GM23338 (cell line): ENCODE results near the gene MIEF2. TPM values are rescaled to one million over a fixed set of nuclear protein-coding genes. Genes with fewer than 3 reads are reported as not detected.

ENCODE experiments used
- ATAC-seq: fragments of 200-7000 bp; cut with Tn5 transposase; 3 replicates; pipeline ENCODE4 v1.9.1; 2020
- DNase-seq: peaks from one replicate; pipeline ENCODE4 v3.0.0-alpha.2; 2015; ENCODE audit warnings: low spot score
- H2AFZ ChIP-seq: fragments of 200-600 bp; sonication (generic); 2 replicates; pipeline ENCODE4 v1.8.0; 2016; ENCODE audit warnings: antibody characterized with exemption, mild to moderate bottlenecking, moderate library complexity
- H3F3A ChIP-seq: fragments of 200-600 bp; sonication (generic); replicated peaks from 2 replicates; pipeline ENCODE4 v1.8.0; 2017; ENCODE audit warnings: antibody characterized with exemption, mixed run types, low read depth
- H3K27ac ChIP-seq: fragments of 200-600 bp; sonication (generic); 2 replicates; pipeline ENCODE4 v1.6.1; 2016; ENCODE audit warnings: low read depth
- H3K27me3 ChIP-seq: fragments of 200-600 bp; sonication (generic); 2 replicates; pipeline ENCODE4 v1.8.0; 2016; ENCODE audit warnings: mild to moderate bottlenecking, mixed run types, moderate library complexity; ENCODE audit not compliant: insufficient read depth
- H3K36me3 ChIP-seq: fragments of 200-600 bp; sonication (generic); 2 replicates; pipeline ENCODE4 v1.8.0; 2016; ENCODE audit warnings: mild to moderate bottlenecking; ENCODE audit not compliant: insufficient read depth
- H3K4me1 ChIP-seq: fragments of 200-600 bp; sonication (generic); 2 replicates; pipeline ENCODE4 v1.8.0; 2016; ENCODE audit warnings: mild to moderate bottlenecking, moderate library complexity; ENCODE audit not compliant: insufficient read depth
- H3K4me2 ChIP-seq: fragments of 200-600 bp; sonication (generic); 2 replicates; pipeline ENCODE4 v1.7.1; 2017; ENCODE audit warnings: mixed run types
- H3K4me3 ChIP-seq: fragments of 200-600 bp; sonication (generic); 2 replicates; pipeline ENCODE4 v1.6.1; 2016; ENCODE audit warnings: mixed run types
- H3K79me2 ChIP-seq: fragments of 200-600 bp; sonication (generic); replicated peaks from 2 replicates; pipeline ENCODE4 v1.8.0; 2017; ENCODE audit warnings: mild to moderate bottlenecking; ENCODE audit not compliant: insufficient read depth
- H3K9me2 ChIP-seq: fragments of 200-600 bp; sonication (generic); 2 replicates; pipeline ENCODE4 v1.8.0; 2017; ENCODE audit not compliant: insufficient read depth
- H4K20me1 ChIP-seq: fragments of 200-600 bp; sonication (generic); replicated peaks from 2 replicates; pipeline ENCODE4 v1.8.0; 2017; ENCODE audit warnings: mild to moderate bottlenecking; ENCODE audit not compliant: insufficient read depth
- H3K27ac Mint-ChIP-seq: 2 replicates; pipeline ENCODE4 v1.8.0; 2020; ENCODE audit warnings: inconsistent platforms, mild to moderate bottlenecking, moderate library complexity, mixed read lengths
- H3K27me3 Mint-ChIP-seq: 3 replicates; pipeline ENCODE4 v1.8.0; 2022; ENCODE audit warnings: low read depth, mild to moderate bottlenecking, moderate library complexity, mixed read lengths, inconsistent platforms; ENCODE audit not compliant: insufficient read depth, poor library complexity
- H3K36me3 Mint-ChIP-seq: 3 replicates; pipeline ENCODE4 v1.8.0; 2021; ENCODE audit warnings: low read depth, mild to moderate bottlenecking, inconsistent platforms, moderate library complexity, mixed read lengths
- H3K4me1 Mint-ChIP-seq: 3 replicates; pipeline ENCODE4 v1.8.0; 2020; ENCODE audit warnings: mild to moderate bottlenecking, inconsistent platforms, mixed read lengths
- H3K4me3 Mint-ChIP-seq: 3 replicates; pipeline ENCODE4 v1.8.0; 2021; ENCODE audit warnings: moderate library complexity, mild to moderate bottlenecking, inconsistent platforms, mixed read lengths
- H3K9me3 Mint-ChIP-seq: 3 replicates; pipeline ENCODE4 v1.8.0; 2020; ENCODE audit warnings: moderate library complexity, mild to moderate bottlenecking, inconsistent platforms, mixed read lengths
- CREB1 ChIP-seq: fragments of 250-450 bp; sonication (Bioruptor Pico); IDR thresholded peaks from 2 replicates; pipeline ENCODE4 v1.5.0; 2020; ENCODE audit warnings: low read depth, mild to moderate bottlenecking, moderate library complexity
- CTCF ChIP-seq, 2 experiments: fragments of 200-600 bp in 1 of 2; sonication (generic) in 1 of 2; conservative IDR thresholded peaks; 2 replicates each; pipeline versions ENCODE4 v1.5.1 to v1.6.1; 2016 to 2017; ENCODE audit warnings: antibody characterized with exemption in 2 of 2, low read depth in 2 of 2, mild to moderate bottlenecking in 2 of 2, moderate library complexity in 1 of 2
- ETS1 ChIP-seq: IDR thresholded peaks from 2 replicates; pipeline ENCODE4 v1.6.1; 2016; ENCODE audit warnings: antibody characterized with exemption
- EZH2 ChIP-seq: fragments of 200-600 bp; sonication (generic); IDR thresholded peaks from one replicate; pipeline ENCODE4 v1.8.0; 2017; ENCODE audit warnings: antibody characterized with exemption, mild to moderate bottlenecking, low read depth; ENCODE audit not compliant: unreplicated experiment
- EZH2phosphoT487 ChIP-seq: fragments of 200-600 bp; sonication (generic); IDR thresholded peaks from one replicate; pipeline ENCODE4 v1.8.1; 2018; ENCODE audit warnings: antibody characterized with exemption; ENCODE audit not compliant: unreplicated experiment
- JUNB ChIP-seq: IDR thresholded peaks from one replicate; pipeline ENCODE4 v1.6.1; 2016; ENCODE audit warnings: antibody characterized with exemption; ENCODE audit not compliant: unreplicated experiment
- NANOG ChIP-seq: IDR thresholded peaks from 2 replicates; pipeline ENCODE4 v1.6.1; 2016; ENCODE audit warnings: antibody characterized with exemption, borderline replicate concordance
- POLR2AphosphoS5 ChIP-seq: IDR thresholded peaks from 2 replicates; pipeline ENCODE4 v1.6.1; 2016; ENCODE audit warnings: antibody characterized with exemption, low read depth
- REST ChIP-seq: IDR thresholded peaks from one replicate; pipeline ENCODE4 v1.6.1; 2018; ENCODE audit warnings: antibody characterized with exemption; ENCODE audit not compliant: unreplicated experiment
- STAT1 ChIP-seq: IDR thresholded peaks from one replicate; pipeline ENCODE4 v1.6.1; 2016; ENCODE audit warnings: antibody characterized with exemption; ENCODE audit not compliant: unreplicated experiment
- ZNF114 ChIP-seq: fragments of 250-450 bp; sonication (Bioruptor Pico); IDR thresholded peaks from 2 replicates; pipeline ENCODE4 v1.5.0; 2020; ENCODE audit warnings: mild to moderate bottlenecking, moderate library complexity
- ZNF331 ChIP-seq: fragments of 250-450 bp; sonication (Bioruptor Pico); IDR thresholded peaks from 2 replicates; pipeline ENCODE4 v1.5.0; 2020; ENCODE audit warnings: low read depth, mild to moderate bottlenecking, moderate library complexity
- ZNF462 ChIP-seq: fragments of 250-450 bp; sonication (Bioruptor Pico); IDR thresholded peaks from 2 replicates; pipeline ENCODE4 v1.5.0; 2020; ENCODE audit warnings: mild to moderate bottlenecking, moderate library complexity
- polyA plus RNA-seq: library from polyadenylated mRNA; unstranded; fragments of >200 nt; fragmentation: Nextera tagmentation; extraction: Ambion mirVana; gene quantifications from 2 replicates; pipeline ENCODE4 v1.2.1, GENCODE V29; 2016
- total RNA-seq: library from RNA; depleted of rRNA; stranded (reverse); fragments of >200 nt; shearing (Covaris generic); gene quantifications from 2 replicates; pipeline ENCODE4 v1.2.3, GENCODE V29; 2014

The MIEF2 gene
- total and polyA plus RNA-seq, 2 experiments from 2014 or later: 8.2 to 26.5 TPM

GRCh38 chr17:18314059-18314730, 53.7 kb downstream of the MIEF2 start:
- peaks cover 21% of the 10 kb centered on the region for H4K20me1 ChIP-seq
- peaks cover 17% of the 10 kb centered on the region; the same call in 1 of the 2 replicates for H3K4me1 ChIP-seq
- H3K79me2 ChIP-seq: peaks cover 87% of the 10 kb centered on the region
- H3K4me3 ChIP-seq: peak overlapping the region; percentile 99
- no peaks in the 10 kb centered on the region for H3K27me3 ChIP-seq
- H2AFZ ChIP-seq: peak overlapping the region; percentile 90
- peak overlapping the region; percentile 100; the same call in 1 of the 2 replicates for H3K27ac ChIP-seq
- peaks cover 11% of the 10 kb centered on the region; the same call in 1 of the 2 replicates for H3K36me3 ChIP-seq
- H3K9me2 ChIP-seq: no peaks in the 10 kb centered on the region
- DNase-seq: no peak
- Mint-ChIP-seq H3K27me3 (peaks cover 18% of the 10 kb centered on the region), H3K4me3 (peak overlapping the region; percentile 88), H3K4me1 (peaks cover 36% of the 10 kb centered on the region), H3K9me3 (peaks cover 7% of the 10 kb centered on the region; the same call in 1 of the 3 replicates), H3K27ac (peak overlapping the region; percentile 86), H3K36me3 (peaks cover 60% of the 10 kb centered on the region)
- TF ChIP-seq CTCF (conservative IDR thresholded peaks at IDR 0.05; ENCODE audit: low read depth in 2 of 2): no peak
- TF ChIP-seq ZNF331 (CRISPR knock-in tag): no peak
- no peak for TF ChIP-seq REST
- TF ChIP-seq POLR2AphosphoS5: no peak
- TF ChIP-seq EZH2phosphoT487: no peak
- TF ChIP-seq CREB1 (CRISPR knock-in tag): no peak
- no peak for TF ChIP-seq ZNF114 (CRISPR knock-in tag)
- TF ChIP-seq STAT1: no peak
- no peak for TF ChIP-seq ETS1
- no peak for TF ChIP-seq ZNF462
- no peak for TF ChIP-seq NANOG
- TF ChIP-seq JUNB: no peak
- TF ChIP-seq EZH2: no peak
- peak; percentile 9 for ATAC-seq
- 0 out of 2 replicates have a peak, but pooled peaks cover under 1% of the 10 kb centered on the region for H3F3A ChIP-seq
- peak overlapping the region; percentile 100 for H3K4me2 ChIP-seq
